Measurements from ENCODE around the gene CREBZF.
"Not testable (repeated sequence)": the region's sequence is repeated elsewhere in the genome, so short reads cannot be mapped to it uniquely, and the experiment has no call there.

The CREBZF gene

GRCh38 chr11:85619499-85619898 lies 45.4 kb downstream of the CREBZF start:
- H3K4me1 ChIP-seq (ENCODE audit: control insufficient read depth, insufficient read depth, low read length), result no peaks in the 10 kb centered on the region
- H3K36me3 ChIP-seq (ENCODE audit: control insufficient read depth, insufficient read depth, low read length), result no peaks in the 10 kb centered on the region
- H3K27me3 ChIP-seq (ENCODE audit: control insufficient read depth, insufficient read depth, low read length), result no peaks in the 10 kb centered on the region
- H3K4me3 ChIP-seq (ENCODE audit: low read depth, low read length), result no peak overlapping the region
- no peak overlapping the region for H3K27ac ChIP-seq (ENCODE audit: low read depth, low read length)
- H3K9me3 ChIP-seq (ENCODE audit: control insufficient read depth, insufficient read depth, low read length), result no peaks in the 10 kb centered on the region
- H3K9ac ChIP-seq (ENCODE audit: low read depth, low read length), result no peak overlapping the region

DNA sequence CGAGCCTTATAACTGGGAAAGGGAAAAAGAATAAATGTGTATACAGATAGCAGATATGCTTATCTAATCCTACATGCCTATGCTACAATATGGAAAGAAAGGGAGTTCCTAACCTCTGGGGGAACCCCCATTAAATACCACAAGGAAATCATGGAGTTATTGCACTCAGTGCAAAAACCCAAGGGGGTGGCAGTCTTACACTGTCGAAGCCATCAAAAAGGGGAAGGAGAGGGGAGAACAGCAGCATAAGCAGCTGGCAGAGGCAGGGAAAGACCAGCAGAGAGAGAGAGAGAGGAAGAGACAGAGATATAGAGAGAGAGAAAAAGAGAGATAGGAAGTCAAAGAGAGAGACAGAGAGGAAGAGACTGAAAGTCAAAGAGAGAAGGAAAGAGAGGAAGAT lies 53.3 kb downstream of the CREBZF start:
- not testable (repeated sequence) for H3K9ac ChIP-seq (ENCODE audit: low read depth, low read length)

More for the DNA sequence above, 53.3 kb downstream of the CREBZF start:
- H3K36me3 ChIP-seq (ENCODE audit: control insufficient read depth, insufficient read depth, low read length); H3K9me3 ChIP-seq (ENCODE audit: control insufficient read depth, insufficient read depth, low read length); H3K4me3 ChIP-seq (ENCODE audit: low read depth, low read length); H3K27ac ChIP-seq (ENCODE audit: low read depth, low read length); H3K27me3 ChIP-seq (ENCODE audit: control insufficient read depth, insufficient read depth, low read length): not testable (repeated sequence)
- H3K4me1 ChIP-seq (ENCODE audit: control insufficient read depth, insufficient read depth, low read length), result peaks cover 12% of the 10 kb centered on the region
